Panc1 (cell line): ENCODE data around the gene SLC8B1. TPM values are rescaled to one million over a fixed set of nuclear protein-coding genes. Genes with fewer than 3 reads are reported as not detected.

Source experiments
- ATAC-seq: fragments of 200-7000 bp; cut with Tn5 transposase; 2 replicates; pipeline ENCODE4 v1.9.1; 2020; ENCODE audit warnings: mild to moderate bottlenecking, moderate library complexity
- BruUV-seq: library from RNA; stranded (reverse); fragments of 400-500 nt; replicated peaks from 2 replicates; lab custom pipeline; 2021; lab: Mats Ljungman, UMichigan
- CTCF ChIA-PET: fragments of 300-600 bp; sonication (Branson Sonifier 250); formaldehyde crosslinking; loops from one replicate; lab custom pipeline; 2022; ENCODE audit warnings: antibody characterized with exemption; lab: Charles Lee
- POLR2A ChIA-PET: fragments of 300-600 bp; sonication (Branson Sonifier 250); formaldehyde crosslinking; loops from one replicate; lab custom pipeline; 2022; ENCODE audit warnings: antibody characterized with exemption; lab: Charles Lee
- DNase-seq: peaks from one replicate; pipeline ENCODE4 v3.0.0-alpha.2; 2010; ENCODE audit warnings: low read depth, low spot score
- H3K27ac ChIP-seq: 2 replicates; pipeline ENCODE4 v1.5.1; 2011; ENCODE audit warnings: mild to moderate bottlenecking, low read length, inconsistent platforms
- H3K27me3 ChIP-seq: fragments of 200-500 bp; sonication (Bioruptor generic); 2 replicates; pipeline ENCODE4 v1.6.0; 2014; ENCODE audit warnings: low read length, inconsistent platforms; ENCODE audit not compliant: control insufficient read depth, insufficient read depth
- H3K36me3 ChIP-seq: fragments of 200-500 bp; sonication (Bioruptor generic); 2 replicates; pipeline ENCODE4 v1.5.1; 2014; ENCODE audit warnings: inconsistent platforms, mild to moderate bottlenecking, low read length, moderate library complexity; ENCODE audit not compliant: control insufficient read depth, insufficient read depth
- H3K4me1 ChIP-seq: 2 replicates; pipeline ENCODE4 v1.5.1; 2011; ENCODE audit warnings: inconsistent platforms, mild to moderate bottlenecking, low read length, moderate library complexity; ENCODE audit not compliant: control insufficient read depth, insufficient read depth
- H3K4me3 ChIP-seq, 2 experiments: 2 replicates each; pipeline ENCODE4 v1.5.1; 2011 to 2012; ENCODE audit warnings: low read depth in 2 of 2, low read length in 2 of 2, mild to moderate bottlenecking in 2 of 2, inconsistent platforms in 1 of 2, moderate library complexity in 1 of 2
- H3K9me3 ChIP-seq: fragments of 200-500 bp; sonication (Bioruptor generic); 2 replicates; pipeline ENCODE4 v1.5.1; 2014; ENCODE audit warnings: low read depth, mild to moderate bottlenecking, inconsistent platforms, low read length, moderate library complexity; ENCODE audit not compliant: control insufficient read depth, insufficient read depth
- POLR2AphosphoS5 ChIP-seq: IDR thresholded peaks from 2 replicates; pipeline ENCODE4 v1.6.1; 2012; ENCODE audit warnings: mild to moderate bottlenecking, low read depth, low read length, moderate library complexity
- SIN3A ChIP-seq: IDR thresholded peaks from 2 replicates; pipeline ENCODE4 v1.6.1; 2012; ENCODE audit warnings: low read depth, mild to moderate bottlenecking, low read length, moderate library complexity, borderline replicate concordance; ENCODE audit not compliant: insufficient read depth
- TCF7L2 ChIP-seq: IDR thresholded peaks from 2 replicates; pipeline ENCODE4 v1.6.1; 2011; ENCODE audit warnings: mild to moderate bottlenecking, low read depth, low read length, inconsistent platforms
- in situ Hi-C: cut with HindIII; loops from 2 replicates; pipeline ENCODE4 v1.10.0; 2016; ENCODE audit warnings: low sequenced_read_pairs, low pct_unique_long_range_greater_than_20kb
- intact Hi-C: fragments of 100-400 bp; cut with micrococcal nuclease; formaldehyde crosslinking; loops from one replicate; pipeline ENCODE4 v1.10.0; 2022; ENCODE audit not compliant: unreplicated experiment
- total RNA-seq: library from RNA; stranded (reverse); gene quantifications from one replicate; pipeline ENCODE4 v1.2.1, GENCODE V29; 2021; ENCODE audit not compliant: unreplicated experiment
- TF ChIP-seq, protein P1 (sequence below): fragments of 450-650 bp; IDR thresholded peaks from 2 replicates; pipeline ENCODE4 v1.5.1; 2017; ENCODE audit warnings: mild to moderate bottlenecking
- TF ChIP-seq, protein P2 (sequence below), 2 experiments: IDR thresholded peaks; 2 replicates each; pipeline ENCODE4 v1.6.1; 2011 to 2012; ENCODE audit warnings: low read depth in 2 of 2, control low read depth in 1 of 2, low read length in 1 of 2, mild to moderate bottlenecking in 1 of 2, moderate library complexity in 1 of 2; ENCODE audit not compliant: insufficient read depth in 1 of 2

Gene SLC8B1
- total RNA-seq, 1 experiment from 2014 or later: 26.7 TPM

DNA sequence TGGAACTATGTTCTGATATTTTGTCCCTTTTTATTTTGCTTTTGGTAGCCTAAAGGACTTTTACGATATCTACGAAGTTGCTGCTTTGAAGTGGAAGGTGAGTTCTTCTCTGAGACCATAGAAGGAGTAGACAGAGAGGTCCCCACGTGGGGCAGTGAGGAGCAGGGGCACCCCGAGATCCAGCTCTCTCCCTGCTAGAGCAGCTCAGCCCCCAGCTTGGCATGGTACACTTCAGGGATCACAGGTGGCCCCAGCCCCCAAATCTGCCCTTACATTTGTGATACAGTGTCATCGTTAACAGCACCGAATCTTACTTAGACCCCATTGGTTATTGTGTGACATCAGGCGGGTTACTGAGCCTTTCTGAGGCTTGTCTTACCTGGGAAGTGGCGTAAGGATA, 56.8 kb downstream of the SLC8B1 start:
- Histone ChIP-seq H3K36me3 (no peaks in the 10 kb centered on the region), H3K27me3 (no peaks in the 10 kb centered on the region), H3K4me1 (no peaks in the 10 kb centered on the region), H3K27ac (no peak overlapping the region), H3K4me3 (no peak overlapping the region), H3K9me3 (no peaks in the 10 kb centered on the region)
- intact Hi-C loops: no loop called here
- in situ Hi-C loops: no loop called here
- CTCF ChIA-PET: no interaction called here
- no TSS peak for BruUV-seq
- DNase-seq (no peak), ATAC-seq (no peak)
- POLR2A ChIA-PET: no interaction called here
- TF ChIP-seq TCF7L2 (no peak), SIN3A (no peak), POLR2AphosphoS5 (no peak)
- TF ChIP-seq, protein P1, sequence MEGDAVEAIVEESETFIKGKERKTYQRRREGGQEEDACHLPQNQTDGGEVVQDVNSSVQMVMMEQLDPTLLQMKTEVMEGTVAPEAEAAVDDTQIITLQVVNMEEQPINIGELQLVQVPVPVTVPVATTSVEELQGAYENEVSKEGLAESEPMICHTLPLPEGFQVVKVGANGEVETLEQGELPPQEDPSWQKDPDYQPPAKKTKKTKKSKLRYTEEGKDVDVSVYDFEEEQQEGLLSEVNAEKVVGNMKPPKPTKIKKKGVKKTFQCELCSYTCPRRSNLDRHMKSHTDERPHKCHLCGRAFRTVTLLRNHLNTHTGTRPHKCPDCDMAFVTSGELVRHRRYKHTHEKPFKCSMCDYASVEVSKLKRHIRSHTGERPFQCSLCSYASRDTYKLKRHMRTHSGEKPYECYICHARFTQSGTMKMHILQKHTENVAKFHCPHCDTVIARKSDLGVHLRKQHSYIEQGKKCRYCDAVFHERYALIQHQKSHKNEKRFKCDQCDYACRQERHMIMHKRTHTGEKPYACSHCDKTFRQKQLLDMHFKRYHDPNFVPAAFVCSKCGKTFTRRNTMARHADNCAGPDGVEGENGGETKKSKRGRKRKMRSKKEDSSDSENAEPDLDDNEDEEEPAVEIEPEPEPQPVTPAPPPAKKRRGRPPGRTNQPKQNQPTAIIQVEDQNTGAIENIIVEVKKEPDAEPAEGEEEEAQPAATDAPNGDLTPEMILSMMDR: no peak
- TF ChIP-seq, protein P2, sequence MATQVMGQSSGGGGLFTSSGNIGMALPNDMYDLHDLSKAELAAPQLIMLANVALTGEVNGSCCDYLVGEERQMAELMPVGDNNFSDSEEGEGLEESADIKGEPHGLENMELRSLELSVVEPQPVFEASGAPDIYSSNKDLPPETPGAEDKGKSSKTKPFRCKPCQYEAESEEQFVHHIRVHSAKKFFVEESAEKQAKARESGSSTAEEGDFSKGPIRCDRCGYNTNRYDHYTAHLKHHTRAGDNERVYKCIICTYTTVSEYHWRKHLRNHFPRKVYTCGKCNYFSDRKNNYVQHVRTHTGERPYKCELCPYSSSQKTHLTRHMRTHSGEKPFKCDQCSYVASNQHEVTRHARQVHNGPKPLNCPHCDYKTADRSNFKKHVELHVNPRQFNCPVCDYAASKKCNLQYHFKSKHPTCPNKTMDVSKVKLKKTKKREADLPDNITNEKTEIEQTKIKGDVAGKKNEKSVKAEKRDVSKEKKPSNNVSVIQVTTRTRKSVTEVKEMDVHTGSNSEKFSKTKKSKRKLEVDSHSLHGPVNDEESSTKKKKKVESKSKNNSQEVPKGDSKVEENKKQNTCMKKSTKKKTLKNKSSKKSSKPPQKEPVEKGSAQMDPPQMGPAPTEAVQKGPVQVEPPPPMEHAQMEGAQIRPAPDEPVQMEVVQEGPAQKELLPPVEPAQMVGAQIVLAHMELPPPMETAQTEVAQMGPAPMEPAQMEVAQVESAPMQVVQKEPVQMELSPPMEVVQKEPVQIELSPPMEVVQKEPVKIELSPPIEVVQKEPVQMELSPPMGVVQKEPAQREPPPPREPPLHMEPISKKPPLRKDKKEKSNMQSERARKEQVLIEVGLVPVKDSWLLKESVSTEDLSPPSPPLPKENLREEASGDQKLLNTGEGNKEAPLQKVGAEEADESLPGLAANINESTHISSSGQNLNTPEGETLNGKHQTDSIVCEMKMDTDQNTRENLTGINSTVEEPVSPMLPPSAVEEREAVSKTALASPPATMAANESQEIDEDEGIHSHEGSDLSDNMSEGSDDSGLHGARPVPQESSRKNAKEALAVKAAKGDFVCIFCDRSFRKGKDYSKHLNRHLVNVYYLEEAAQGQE (IDR thresholded peaks at IDR 0.05; ENCODE audit: insufficient read depth in 1 of 2, low read depth in 2 of 2, low read length in 1 of 2): no peak

DNA sequence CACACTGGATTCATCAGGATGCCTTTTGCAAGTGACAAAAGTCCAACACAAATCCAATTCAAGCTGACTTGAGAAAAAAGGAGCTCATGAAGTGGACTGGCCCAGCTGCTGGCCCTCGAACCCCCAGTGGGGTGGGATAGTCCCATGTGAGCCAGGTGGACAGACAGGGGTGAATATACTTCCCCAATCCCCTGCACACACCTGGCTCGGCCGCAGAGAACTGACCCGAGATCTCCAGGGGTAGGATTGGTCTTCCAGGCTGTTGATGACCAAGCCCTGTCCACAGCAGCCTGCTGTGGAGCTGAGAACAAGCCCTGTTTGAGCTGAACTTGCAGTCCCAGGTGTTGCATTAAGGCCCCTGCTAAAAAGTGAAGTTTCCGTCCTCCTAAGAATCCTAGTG, 57.4 kb downstream of the SLC8B1 start:
- Histone ChIP-seq H3K36me3 (no peaks in the 10 kb centered on the region), H3K27ac (no peak overlapping the region), H3K27me3 (no peaks in the 10 kb centered on the region), H3K4me3 (no peak overlapping the region), H3K9me3 (no peaks in the 10 kb centered on the region), H3K4me1 (no peaks in the 10 kb centered on the region)
- in situ Hi-C loops: no loop called here
- TF ChIP-seq, protein P2 (IDR thresholded peaks at IDR 0.05; ENCODE audit: insufficient read depth in 1 of 2, low read depth in 2 of 2, low read length in 1 of 2): no peak
- TF ChIP-seq SIN3A (no peak), TCF7L2 (no peak), POLR2AphosphoS5 (no peak)
- TF ChIP-seq, protein P1: no peak
- ATAC-seq (no peak), DNase-seq (no peak)
- POLR2A ChIA-PET: no interaction called here
- intact Hi-C loops: no loop called here
- BruUV-seq: no TSS peak
- CTCF ChIA-PET: no interaction called here
